H7 (cell line): ENCODE data around the gene SLC45A1. TPM values are rescaled to one million over a fixed set of nuclear protein-coding genes. Genes with fewer than 3 reads are reported as not detected.

Experiments
- DNase-seq: peaks from one replicate; pipeline ENCODE4 v3.0.0; 2012
- H3K27me3 ChIP-seq: 2 replicates; pipeline ENCODE4 v1.6.0; 2011; ENCODE audit warnings: mild to moderate bottlenecking, low read length; ENCODE audit not compliant: control insufficient read depth, insufficient read depth
- H3K36me3 ChIP-seq: replicated peaks from 2 replicates; pipeline ENCODE4 v1.5.1; 2011; ENCODE audit warnings: low read length; ENCODE audit not compliant: control insufficient read depth, insufficient read depth
- H3K4me3 ChIP-seq: 2 replicates; pipeline ENCODE4 v1.5.1; 2011; ENCODE audit warnings: low read depth, mild to moderate bottlenecking, control low read depth, low read length, moderate library complexity; ENCODE audit not compliant: insufficient read depth
- total RNA-seq: library from RNA; depleted of rRNA; stranded (reverse); fragments of >200 nt; shearing (Covaris generic); gene quantifications from 2 replicates; pipeline ENCODE4 v1.2.3, GENCODE V29; 2014

The SLC45A1 gene
- total RNA-seq, 1 experiment from 2014 or later = 0.90 TPM

DNA sequence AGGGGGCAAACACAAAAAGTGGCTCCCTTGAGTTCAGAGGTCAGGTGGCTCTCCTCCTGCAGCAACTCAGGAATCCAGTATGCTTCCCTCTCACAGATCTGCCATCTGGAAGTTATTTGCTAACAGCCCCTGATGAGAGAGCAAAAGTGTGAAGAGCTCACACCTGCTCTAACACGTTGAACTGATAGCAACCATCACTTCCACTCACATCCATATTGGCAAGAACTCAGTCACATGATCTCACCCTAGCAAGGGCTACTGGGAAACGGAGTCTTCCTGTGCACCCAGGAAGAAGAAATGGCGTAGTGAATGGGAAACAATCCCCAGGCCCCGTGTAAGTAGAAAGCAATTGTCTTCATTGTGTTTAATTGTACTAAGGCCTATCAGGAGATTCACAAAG lies 20.7 kb upstream of the SLC45A1 start:
- DNase-seq = no peak
- Histone ChIP-seq H3K4me3 (no peak overlapping the region), H3K27me3 (no peaks in the 10 kb centered on the region; the same call in 1 of the 2 replicates), H3K36me3 (no peaks in the 10 kb centered on the region)

DNA sequence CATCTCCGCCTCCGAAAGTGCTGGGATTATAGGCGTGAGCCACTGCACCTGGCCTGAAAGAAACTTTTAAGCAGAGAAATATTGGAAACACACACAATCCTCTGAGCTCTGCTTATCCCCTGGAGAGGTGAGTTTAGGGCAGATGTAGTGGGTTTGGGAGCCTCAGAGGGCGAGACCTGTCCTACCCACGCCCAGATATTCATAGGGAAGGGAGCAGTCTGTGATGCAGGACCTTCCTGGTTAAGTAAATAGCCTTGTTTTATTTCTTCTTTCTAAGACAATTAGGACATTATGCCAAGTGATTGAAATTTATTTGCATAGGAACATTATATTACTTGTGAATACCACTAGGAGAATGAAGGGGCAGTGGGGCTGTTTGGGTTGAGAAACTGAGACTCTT lies 18.0 kb upstream of the SLC45A1 start:
- DNase-seq = no peak
- Histone ChIP-seq H3K27me3 (no peaks in the 10 kb centered on the region; the same call in 1 of the 2 replicates), H3K36me3 (no peaks in the 10 kb centered on the region), H3K4me3 (no peak overlapping the region)

DNA sequence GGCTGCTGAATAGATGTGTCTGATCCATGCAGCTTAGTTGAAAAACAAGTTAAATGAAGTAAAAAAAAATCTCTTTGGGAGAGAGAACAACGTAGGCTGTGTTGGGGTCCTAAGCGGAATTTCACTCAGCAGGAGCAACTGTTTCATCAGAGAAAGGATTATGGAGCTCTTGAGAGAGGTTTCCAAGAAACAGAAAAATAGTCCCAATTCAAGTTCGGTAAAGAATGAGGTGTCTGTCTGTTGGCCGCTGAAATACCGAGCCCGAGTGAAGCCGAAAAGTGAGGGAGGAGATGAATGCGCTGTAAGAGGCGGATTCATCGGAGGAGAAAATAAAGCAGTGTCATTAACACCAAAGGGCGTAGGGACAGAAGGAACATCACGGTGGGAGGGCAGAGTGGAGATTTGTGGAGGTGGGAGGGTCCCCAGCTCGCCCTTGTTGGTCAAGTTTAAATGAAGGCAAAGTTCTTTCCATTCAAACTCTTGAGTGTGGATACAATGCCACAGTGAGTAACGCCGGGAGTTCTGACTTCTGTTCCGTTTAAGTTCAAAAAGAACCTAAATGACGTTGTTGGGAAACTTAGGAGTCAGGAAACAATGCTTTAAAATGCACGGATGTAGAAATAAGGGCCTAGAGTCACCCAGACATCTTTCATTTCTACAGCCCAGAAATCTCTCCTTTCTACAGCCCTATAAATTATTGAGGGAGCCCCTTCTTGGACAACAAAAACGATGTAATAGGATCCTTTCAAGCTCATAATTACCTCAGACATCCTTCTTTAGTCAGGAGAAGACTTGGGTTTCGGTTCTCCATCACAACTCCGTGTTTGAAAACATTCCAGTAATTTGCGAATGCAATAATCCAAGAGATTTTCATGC lies 15.6 kb upstream of the SLC45A1 start:
- DNase-seq = no peak
- no peak overlapping the region for H3K4me3 ChIP-seq
- no peaks in the 10 kb centered on the region; the same call in 1 of the 2 replicates for H3K27me3 ChIP-seq
- H3K36me3 ChIP-seq = no peaks in the 10 kb centered on the region

DNA sequence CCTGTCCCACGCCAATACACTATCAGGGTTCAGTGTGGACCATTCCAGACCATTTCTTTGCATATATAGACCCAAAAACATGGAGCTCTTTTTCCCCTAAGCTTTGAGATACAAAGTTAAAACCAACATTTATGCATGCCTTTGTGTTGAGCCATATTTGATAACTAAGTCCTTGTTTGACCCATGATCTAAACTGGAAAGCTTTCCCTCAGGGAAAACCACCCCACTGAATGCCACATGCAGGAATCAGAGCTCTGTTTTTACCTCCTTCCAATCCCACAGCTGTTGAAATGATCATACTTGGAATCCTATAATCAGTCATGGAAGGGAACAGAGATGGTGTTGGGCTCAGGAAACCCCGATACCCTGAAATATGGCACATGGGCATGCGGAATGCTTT lies 14.8 kb upstream of the SLC45A1 start:
- no peaks in the 10 kb centered on the region for H3K36me3 ChIP-seq
- H3K27me3 ChIP-seq = no peaks in the 10 kb centered on the region; the same call in 1 of the 2 replicates
- no peak overlapping the region for H3K4me3 ChIP-seq
- DNase-seq = no peak

DNA sequence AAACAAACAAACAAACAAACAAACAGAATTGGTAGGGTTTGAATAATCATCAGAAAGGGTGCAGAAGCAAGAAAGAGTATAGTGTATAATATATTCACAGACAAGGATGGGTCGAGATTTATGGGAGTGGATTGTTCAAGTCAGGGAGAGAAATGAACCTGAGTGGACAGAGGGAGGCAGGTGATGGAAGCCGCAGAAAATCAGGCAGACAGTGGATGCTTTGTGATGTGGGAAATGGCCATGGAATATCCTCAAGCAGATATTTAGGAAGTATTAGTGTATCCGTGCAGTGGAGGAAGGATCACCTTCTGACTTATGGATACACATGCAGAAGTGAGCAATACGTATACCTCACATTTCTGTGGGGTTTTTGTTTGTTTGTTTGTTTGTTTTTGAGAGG lies 14.0 kb upstream of the SLC45A1 start:
- Histone ChIP-seq H3K36me3 (no peaks in the 10 kb centered on the region), H3K27me3 (no peaks in the 10 kb centered on the region; the same call in 1 of the 2 replicates), H3K4me3 (no peak overlapping the region)
- no peak for DNase-seq

DNA sequence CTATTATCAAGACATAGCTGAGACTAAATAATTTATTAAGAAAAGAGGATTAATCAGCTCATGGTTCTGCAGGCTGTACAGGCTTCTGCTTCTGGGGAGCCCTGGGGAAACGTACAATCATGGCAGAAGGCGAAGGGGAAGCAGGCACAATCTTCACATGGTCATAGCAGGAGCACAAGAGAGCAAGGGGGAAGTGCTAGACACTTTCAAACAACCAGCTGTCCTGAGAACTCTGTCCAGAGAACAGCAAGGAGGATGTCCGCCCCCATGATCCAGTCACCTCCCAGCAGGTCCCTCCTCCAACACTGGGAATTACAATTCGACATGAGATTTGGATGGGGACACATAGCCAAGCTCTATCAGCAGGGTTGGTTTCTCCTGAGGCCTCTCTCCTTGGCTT lies 10.3 kb upstream of the SLC45A1 start:
- DNase-seq = no peak
- H3K27me3 ChIP-seq = no peaks in the 10 kb centered on the region

DNA sequence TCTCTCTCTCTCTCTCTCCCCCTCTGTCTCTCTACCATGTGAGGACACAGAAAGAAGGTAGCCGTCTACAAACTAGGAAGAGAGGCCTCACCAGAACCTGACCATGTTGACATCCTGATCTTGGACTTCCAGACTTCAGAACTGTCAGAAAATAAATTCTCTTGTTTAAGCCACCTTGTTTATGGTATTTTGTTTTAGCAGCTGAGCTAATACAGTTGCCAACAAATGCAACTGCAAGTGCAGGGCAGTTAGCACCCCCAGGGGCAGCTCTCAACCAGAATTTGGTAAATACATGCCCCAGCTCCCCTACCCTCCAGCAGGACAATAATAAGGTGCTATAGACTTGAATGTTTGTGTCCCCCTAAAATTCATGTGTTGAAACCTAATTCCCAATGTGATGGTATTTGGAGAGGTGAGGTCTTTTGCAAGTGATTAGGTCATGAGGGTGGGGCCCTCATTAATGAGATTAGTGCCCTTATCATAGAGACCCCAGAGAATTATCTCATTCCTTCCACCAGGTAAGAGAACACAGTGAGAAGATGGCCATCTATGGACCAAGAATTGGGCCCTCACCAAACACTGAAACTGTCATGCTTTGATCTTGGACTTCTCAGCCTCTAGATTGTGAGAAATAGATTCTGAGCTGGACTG lies 6.7 kb upstream of the SLC45A1 start:
- no peak overlapping the region for H3K4me3 ChIP-seq
- H3K27me3 ChIP-seq = no peaks in the 10 kb centered on the region
- DNase-seq = no peak
- no peaks in the 10 kb centered on the region for H3K36me3 ChIP-seq

More for the DNA sequence above, 10.3 kb upstream of the SLC45A1 start:
- Histone ChIP-seq H3K36me3 (no peaks in the 10 kb centered on the region), H3K4me3 (no peak overlapping the region)

DNA sequence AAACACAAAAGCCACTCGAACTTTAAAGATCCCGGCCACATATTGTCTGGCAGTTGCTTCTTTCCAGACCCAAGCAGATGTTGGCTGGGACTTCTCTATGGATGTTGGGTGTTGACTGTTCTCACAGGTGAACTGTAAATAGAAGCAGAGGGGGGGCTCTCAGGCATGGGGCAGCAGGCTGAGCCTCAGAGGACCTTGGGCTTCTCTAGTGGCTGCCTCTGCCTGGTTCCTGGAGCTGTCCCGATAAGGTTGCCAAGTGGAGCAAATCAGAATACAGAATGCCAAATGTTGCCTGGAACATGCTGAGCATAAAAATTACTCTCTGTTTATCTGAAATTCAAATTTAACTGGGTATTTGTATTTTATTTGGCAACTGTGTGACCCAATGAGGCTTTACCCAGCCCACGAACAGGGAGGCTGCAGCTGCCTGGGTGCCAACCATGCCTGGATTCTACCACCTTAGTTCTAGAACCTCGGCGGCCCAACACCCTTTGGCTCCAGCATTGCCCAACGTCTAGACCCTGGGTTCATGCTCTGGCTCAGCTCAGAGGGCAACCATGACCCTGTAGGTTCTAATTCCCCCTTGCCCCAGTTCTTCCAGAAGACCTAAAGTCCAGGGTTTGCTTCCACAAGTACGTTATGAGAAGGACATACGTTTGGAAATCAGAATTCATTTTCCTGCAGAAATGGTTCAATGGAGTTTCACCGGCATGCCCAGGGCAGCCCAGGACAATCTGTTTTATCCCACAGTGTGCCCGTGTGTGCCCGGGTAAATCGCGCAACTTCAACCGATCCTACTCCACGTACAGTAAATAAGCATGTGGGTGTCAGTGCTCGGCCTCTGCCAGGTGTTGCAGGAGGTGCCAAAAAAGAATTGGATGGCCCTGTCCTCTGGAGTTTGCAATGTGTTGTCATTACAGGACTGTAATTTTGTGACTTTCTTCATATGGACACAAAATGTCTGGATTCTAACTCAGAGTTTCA lies 5.4 kb upstream of the SLC45A1 start:
- Histone ChIP-seq H3K27me3 (peaks cover 5% of the 10 kb centered on the region), H3K4me3 (no peak overlapping the region), H3K36me3 (no peaks in the 10 kb centered on the region)
- DNase-seq = no peak

DNA sequence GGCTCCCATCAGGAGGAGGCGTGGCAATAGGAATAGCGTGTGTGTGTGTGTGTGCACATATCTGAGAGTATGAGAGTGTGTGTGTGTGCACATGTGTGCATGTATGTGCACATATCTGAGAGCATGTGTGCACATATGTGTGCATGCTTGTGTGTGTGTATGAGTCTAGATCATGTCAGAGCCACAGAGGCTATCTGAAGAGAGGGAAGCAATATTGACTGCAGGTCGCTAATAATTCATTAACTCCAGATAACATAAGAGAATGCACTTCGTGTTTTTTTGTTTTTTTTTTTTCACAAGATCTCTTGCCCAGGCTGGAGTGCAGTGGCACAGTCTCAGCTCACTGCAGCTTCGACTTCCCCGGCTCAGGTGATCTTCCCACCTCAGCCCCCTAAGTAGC lies 4.7 kb upstream of the SLC45A1 start:
- no peak for DNase-seq
- peaks cover 8% of the 10 kb centered on the region for H3K27me3 ChIP-seq
- no peak overlapping the region for H3K4me3 ChIP-seq
- H3K36me3 ChIP-seq = no peaks in the 10 kb centered on the region

DNA sequence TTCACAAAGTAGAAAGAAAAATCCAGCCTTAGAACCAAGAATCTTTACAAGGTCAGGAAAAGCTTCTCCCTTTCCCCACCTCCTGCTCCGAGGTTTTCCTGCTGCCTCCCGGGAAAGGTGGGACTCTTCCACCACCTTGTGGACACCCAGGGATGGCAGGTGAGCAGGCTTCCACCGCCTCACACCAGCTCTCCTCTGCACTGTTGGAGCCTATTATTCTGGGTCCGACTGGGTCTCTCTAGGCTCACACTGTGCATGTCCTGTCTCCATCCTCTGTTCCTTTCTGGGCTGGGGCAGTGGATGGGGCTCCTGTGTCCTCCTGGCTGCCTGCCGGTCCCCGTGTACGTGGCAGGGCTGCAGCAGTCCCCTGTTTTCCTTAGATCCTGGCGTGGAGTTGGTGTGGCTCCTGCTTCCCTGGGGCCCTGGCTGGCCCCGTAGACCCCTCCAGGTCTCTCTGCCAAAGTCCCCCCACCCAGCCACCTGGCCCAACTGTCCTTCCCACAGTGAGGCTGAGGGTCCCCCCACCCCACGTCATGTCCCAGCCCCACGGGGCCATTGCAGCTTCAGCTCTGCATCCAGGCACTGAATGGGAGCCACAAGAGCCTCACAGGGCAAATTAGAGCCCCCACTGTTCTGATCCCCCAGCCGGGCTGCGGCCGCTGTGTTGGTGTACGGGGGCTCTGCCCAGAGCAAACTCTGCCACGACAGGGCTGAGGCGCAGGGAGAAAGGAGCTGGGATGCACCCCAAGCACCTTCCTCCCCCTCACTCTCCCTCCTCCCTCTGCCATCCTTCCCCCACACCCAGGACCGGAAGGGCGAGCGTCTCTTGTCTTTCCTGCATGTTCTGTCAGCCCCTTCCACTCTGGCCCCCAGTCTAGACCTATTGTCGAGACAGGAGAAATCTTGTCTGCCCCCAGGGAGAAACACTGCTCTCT lies 3.3 kb upstream of the SLC45A1 start:
- peaks cover 13% of the 10 kb centered on the region for H3K27me3 ChIP-seq
- no peaks in the 10 kb centered on the region for H3K36me3 ChIP-seq

DNA sequence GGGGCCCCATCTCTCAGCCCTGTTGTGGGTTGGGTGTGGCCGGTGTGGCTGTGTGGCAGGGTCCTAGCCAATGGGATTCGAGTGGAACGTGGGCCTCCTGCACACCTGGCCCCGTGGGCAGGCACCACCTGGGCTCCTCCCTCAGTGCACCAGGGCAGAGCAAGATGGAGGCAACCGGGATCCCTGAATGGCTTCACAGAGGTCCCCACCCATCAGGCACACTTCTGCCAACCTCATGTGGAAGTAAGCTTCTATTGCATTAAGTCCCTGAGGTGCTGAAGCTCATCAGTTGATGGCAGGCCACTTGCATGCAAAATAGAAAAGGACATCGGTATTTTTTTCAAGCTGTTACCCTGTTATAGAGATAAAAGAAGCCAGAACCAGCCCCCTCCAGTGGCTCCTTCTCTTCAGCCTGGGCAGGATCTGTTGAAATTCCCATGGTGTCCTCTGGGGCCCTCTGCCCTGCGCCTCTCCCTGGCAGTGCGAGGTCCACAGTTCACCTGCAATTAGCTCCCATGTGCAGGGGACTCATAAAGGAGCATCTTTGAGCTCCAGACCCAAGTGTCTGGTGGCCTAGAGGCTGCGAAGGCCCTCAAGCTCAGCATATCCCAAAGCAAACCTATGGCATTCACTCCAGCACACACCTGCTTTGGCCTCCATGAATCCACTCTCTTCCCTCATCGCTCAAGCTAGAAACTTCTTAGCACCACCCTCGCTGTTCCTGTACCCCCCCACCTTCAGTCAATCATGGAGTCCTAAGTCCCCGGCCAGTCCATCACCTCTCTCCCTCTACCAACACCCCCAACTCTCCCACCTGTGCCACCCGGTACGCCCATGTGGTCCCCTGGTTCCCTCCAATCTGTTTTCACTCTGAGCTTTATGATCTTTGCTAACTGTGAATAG lies 2.1 kb upstream of the SLC45A1 start:
- peak; percentile 85 for DNase-seq
- peaks cover 13% of the 10 kb centered on the region for H3K27me3 ChIP-seq
- no peak overlapping the region for H3K4me3 ChIP-seq
- H3K36me3 ChIP-seq = no peaks in the 10 kb centered on the region

More for the DNA sequence above, 3.3 kb upstream of the SLC45A1 start:
- H3K4me3 ChIP-seq = no peak overlapping the region
- DNase-seq = peak; percentile 93

DNA sequence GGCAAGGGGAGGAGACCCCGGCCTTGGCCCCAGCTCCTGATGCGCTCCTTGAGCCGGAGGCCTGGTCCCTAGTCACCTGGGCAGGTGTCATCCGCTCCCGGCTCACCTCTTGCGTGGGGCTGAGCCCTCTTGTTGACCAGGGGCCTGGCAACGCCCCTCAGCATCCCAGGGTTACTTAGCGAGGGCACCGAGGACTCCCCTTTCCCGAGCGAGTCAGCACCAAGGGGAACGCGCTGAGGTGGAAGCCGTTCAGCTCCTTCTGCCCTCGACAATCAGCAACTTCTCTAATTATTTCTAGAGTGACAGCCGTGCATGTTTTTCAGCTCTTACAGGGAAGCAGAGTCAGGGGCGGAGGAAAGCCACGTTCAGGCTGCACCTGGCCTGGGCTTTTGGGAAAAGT lies 522 bp downstream of the SLC45A1 start:
- peak overlapping the region; percentile 50 for H3K4me3 ChIP-seq
- H3K27me3 ChIP-seq = peaks cover 13% of the 10 kb centered on the region
- no peaks in the 10 kb centered on the region for H3K36me3 ChIP-seq
- DNase-seq = no peak

DNA sequence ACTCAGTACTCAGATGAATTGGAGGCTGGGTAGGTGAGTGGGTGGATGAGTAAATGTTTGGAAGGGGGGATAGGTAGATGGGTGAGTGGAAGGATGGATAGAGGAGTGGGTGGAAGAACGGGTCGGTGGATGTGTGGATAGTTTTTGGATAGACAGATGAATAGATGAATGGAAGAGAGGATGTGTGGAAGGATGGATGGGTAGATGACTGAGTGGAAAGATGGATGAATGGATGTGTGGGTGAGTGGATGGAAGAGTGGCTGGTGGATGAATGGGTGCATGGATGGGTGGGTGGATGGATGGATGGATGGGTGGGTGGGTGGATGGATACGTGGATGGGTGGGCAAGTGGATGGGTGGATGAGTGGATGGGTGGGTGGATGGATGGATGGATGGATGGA lies 3.7 kb downstream of the SLC45A1 start:
- DNase-seq = no peak
- Histone ChIP-seq H3K27me3 (peaks cover 11% of the 10 kb centered on the region), H3K4me3 (no peak overlapping the region), H3K36me3 (no peaks in the 10 kb centered on the region)
